GM18868 (cell line): ENCODE results near the gene RASD2.

ENCODE experiments used
- ATAC-seq: cut with Tn5 transposase; IDR thresholded peaks from one replicate; pipeline ENCODE4 v1.9.1; 2021; ENCODE audit warnings: mild to moderate bottlenecking, moderate library complexity; ENCODE audit not compliant: unreplicated experiment

RASD2 gene

DNA sequence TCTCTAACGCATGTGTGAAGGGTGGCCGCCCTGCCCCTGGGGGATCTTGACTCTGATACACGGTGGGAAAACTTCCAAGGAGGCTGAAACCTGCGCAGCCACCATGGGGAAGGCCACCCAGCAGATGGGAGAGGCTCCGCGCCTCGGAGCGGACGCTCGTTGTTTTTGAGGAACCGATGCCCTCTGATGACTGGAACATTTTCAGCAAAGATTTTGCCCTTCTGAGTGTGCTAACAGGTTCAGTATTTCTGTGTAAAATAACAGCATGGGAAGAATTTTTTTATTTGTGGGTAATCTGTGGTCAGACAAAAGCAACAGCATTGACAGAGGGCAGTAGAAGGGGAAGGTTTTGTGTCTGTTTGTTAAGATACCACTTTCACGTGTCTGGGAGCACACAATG is 59.8 kb downstream of the RASD2 start:
- no peak for ATAC-seq

DNA sequence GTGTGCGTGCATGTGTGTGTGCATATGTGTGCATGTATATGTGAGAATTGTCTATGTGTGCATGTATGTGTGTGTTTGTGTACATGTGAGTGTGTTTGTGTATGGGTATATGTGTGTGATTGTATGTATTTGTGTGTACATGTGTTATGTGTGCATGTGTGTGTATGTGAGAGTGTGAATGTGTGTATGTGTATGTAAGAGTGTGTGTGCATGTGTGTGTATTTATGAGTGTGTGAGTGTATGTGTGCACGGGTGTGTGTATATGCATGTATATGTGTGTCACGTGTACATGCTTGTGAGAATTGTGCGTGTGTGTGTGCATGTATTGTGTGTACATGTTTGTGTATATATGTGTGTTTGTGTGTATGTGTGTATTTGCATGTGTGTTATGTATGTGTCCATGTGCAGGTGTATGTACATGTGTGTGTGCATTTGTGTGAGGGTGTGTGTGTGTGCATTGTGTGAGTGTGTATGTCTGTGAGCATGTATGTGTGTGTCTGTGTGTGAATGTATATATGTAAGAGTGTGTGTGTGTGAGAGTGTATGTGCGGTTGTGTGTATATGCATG is 60.5 kb downstream of the RASD2 start:
- ATAC-seq = no peak

DNA sequence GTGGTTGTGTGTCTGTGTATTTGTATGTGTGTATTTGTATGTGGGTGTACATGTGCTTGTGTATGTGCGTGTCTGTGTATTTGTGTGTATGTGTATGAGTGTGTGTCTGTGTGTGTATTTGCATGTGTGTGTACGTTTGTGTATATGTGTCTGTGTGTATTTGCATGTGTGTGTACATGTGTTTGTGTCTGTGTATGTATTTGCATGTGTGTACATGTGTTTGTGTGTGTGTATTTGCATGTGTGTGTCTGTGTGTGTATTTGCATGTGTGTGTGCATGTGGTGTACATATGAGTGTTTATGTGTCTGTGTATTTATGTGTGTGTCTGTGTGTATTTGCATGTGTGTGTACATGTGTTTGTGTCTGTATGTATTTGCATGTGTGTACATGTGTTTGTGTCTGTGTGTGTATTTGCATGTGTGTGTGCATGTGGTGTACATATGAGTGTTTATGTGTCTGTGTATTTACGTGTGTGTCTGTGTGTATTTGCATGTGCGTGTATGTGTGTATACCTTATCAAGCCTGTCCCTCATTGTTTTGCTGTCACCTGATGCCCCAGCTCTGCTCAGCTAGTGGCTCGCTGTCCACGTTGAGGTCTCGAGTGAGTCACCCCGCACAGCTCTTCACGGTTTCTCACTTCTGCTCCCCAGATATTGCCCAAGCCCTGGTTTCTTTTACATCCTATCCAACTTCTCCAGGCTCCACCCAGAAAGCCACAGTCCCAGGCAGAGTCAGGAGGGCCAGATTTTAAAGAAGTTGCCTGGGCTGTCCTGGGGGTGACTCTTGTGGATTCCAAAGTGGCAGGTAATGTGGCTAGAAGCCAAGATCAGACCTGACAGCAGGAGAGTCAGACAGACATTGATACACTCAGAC is 61.3 kb downstream of the RASD2 start:
- no peak for ATAC-seq
